GM23338 (cell line): ENCODE data around the gene POLR3F.

ENCODE experiments used
- CREB1 ChIP-seq: fragments of 250-450 bp; sonication (Bioruptor Pico); IDR thresholded peaks from 2 replicates; pipeline ENCODE4 v1.5.0; 2020; ENCODE audit warnings: low read depth, mild to moderate bottlenecking, moderate library complexity
- EZH2 ChIP-seq: fragments of 200-600 bp; sonication (generic); IDR thresholded peaks from one replicate; pipeline ENCODE4 v1.8.0; 2017; ENCODE audit warnings: antibody characterized with exemption, mild to moderate bottlenecking, low read depth; ENCODE audit not compliant: unreplicated experiment
- EZH2phosphoT487 ChIP-seq: fragments of 200-600 bp; sonication (generic); IDR thresholded peaks from one replicate; pipeline ENCODE4 v1.8.1; 2018; ENCODE audit warnings: antibody characterized with exemption; ENCODE audit not compliant: unreplicated experiment
- JUNB ChIP-seq: IDR thresholded peaks from one replicate; pipeline ENCODE4 v1.6.1; 2016; ENCODE audit warnings: antibody characterized with exemption; ENCODE audit not compliant: unreplicated experiment
- POLR2AphosphoS5 ChIP-seq: IDR thresholded peaks from 2 replicates; pipeline ENCODE4 v1.6.1; 2016; ENCODE audit warnings: antibody characterized with exemption, low read depth
- TF ChIP-seq, protein P1 (sequence below), 2 experiments: fragments of 200-600 bp in 1 of 2; sonication (generic) in 1 of 2; conservative IDR thresholded peaks; 2 replicates each; pipeline versions ENCODE4 v1.5.1 to v1.6.1; 2016 to 2017; ENCODE audit warnings: antibody characterized with exemption in 2 of 2, low read depth in 2 of 2, mild to moderate bottlenecking in 2 of 2, moderate library complexity in 1 of 2
- TF ChIP-seq, protein P2 (sequence below): IDR thresholded peaks from 2 replicates; pipeline ENCODE4 v1.6.1; 2016; ENCODE audit warnings: antibody characterized with exemption
- TF ChIP-seq, protein P3 (sequence below): IDR thresholded peaks from one replicate; pipeline ENCODE4 v1.6.1; 2018; ENCODE audit warnings: antibody characterized with exemption; ENCODE audit not compliant: unreplicated experiment

DNA sequence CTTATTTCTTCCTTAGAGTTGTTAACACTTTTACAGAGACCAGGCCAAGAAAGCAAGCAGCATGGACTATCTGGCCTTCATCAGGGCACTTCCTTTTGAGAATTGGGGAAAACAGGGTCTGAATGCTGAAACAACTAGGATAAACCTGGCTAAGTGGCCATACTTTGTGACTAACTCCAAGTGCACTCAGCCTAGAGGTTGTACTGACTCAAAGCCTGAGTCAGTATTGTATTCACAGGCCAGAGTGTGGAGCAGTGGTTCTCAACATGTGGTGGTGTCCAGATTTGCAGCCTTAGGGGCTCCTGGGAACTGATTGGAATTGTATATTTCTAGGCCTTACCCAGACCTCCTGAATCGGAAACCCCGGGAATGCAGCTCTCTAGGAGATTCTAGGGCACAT, 60.6 kb downstream of the POLR3F start:
- TF ChIP-seq, protein P1, sequence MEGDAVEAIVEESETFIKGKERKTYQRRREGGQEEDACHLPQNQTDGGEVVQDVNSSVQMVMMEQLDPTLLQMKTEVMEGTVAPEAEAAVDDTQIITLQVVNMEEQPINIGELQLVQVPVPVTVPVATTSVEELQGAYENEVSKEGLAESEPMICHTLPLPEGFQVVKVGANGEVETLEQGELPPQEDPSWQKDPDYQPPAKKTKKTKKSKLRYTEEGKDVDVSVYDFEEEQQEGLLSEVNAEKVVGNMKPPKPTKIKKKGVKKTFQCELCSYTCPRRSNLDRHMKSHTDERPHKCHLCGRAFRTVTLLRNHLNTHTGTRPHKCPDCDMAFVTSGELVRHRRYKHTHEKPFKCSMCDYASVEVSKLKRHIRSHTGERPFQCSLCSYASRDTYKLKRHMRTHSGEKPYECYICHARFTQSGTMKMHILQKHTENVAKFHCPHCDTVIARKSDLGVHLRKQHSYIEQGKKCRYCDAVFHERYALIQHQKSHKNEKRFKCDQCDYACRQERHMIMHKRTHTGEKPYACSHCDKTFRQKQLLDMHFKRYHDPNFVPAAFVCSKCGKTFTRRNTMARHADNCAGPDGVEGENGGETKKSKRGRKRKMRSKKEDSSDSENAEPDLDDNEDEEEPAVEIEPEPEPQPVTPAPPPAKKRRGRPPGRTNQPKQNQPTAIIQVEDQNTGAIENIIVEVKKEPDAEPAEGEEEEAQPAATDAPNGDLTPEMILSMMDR (conservative IDR thresholded peaks at IDR 0.05; ENCODE audit: low read depth in 2 of 2): no peak
- TF ChIP-seq POLR2AphosphoS5: no peak
- no peak for TF ChIP-seq CREB1
- TF ChIP-seq, protein P2, sequence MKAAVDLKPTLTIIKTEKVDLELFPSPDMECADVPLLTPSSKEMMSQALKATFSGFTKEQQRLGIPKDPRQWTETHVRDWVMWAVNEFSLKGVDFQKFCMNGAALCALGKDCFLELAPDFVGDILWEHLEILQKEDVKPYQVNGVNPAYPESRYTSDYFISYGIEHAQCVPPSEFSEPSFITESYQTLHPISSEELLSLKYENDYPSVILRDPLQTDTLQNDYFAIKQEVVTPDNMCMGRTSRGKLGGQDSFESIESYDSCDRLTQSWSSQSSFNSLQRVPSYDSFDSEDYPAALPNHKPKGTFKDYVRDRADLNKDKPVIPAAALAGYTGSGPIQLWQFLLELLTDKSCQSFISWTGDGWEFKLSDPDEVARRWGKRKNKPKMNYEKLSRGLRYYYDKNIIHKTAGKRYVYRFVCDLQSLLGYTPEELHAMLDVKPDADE: no peak
- TF ChIP-seq, protein P3, sequence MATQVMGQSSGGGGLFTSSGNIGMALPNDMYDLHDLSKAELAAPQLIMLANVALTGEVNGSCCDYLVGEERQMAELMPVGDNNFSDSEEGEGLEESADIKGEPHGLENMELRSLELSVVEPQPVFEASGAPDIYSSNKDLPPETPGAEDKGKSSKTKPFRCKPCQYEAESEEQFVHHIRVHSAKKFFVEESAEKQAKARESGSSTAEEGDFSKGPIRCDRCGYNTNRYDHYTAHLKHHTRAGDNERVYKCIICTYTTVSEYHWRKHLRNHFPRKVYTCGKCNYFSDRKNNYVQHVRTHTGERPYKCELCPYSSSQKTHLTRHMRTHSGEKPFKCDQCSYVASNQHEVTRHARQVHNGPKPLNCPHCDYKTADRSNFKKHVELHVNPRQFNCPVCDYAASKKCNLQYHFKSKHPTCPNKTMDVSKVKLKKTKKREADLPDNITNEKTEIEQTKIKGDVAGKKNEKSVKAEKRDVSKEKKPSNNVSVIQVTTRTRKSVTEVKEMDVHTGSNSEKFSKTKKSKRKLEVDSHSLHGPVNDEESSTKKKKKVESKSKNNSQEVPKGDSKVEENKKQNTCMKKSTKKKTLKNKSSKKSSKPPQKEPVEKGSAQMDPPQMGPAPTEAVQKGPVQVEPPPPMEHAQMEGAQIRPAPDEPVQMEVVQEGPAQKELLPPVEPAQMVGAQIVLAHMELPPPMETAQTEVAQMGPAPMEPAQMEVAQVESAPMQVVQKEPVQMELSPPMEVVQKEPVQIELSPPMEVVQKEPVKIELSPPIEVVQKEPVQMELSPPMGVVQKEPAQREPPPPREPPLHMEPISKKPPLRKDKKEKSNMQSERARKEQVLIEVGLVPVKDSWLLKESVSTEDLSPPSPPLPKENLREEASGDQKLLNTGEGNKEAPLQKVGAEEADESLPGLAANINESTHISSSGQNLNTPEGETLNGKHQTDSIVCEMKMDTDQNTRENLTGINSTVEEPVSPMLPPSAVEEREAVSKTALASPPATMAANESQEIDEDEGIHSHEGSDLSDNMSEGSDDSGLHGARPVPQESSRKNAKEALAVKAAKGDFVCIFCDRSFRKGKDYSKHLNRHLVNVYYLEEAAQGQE: no peak
- TF ChIP-seq EZH2: no peak
- no peak for TF ChIP-seq EZH2phosphoT487
- TF ChIP-seq JUNB: no peak
